Astrocyte (in vitro differentiated cells and primary cell): ENCODE measurements around the gene ZNG1A. TPM values are rescaled to one million over a fixed set of nuclear protein-coding genes. Genes with fewer than 3 reads are reported as not detected.
A peak's percentile ranks its signal among the peaks of the same experiment; 100 is the strongest.

ENCODE experiments used
- DNase-seq: peaks from one replicate; pipeline ENCODE4 v3.0.0-alpha.2; 2010; ENCODE audit warnings: low read depth
- FAIRE-seq: peaks from 2 replicates; lab custom pipeline; 2011; peaks lifted over from hg19 to GRCh38; lab: Jason Lieb, UNC
- H2AFZ ChIP-seq: 2 replicates; pipeline ENCODE4 v1.6.0; 2012; ENCODE audit warnings: low read depth, low read length, inconsistent platforms
- H3K27ac ChIP-seq: 2 replicates; pipeline ENCODE4 v1.5.1; 2011; ENCODE audit warnings: low read depth, low read length, inconsistent platforms
- H3K27me3 ChIP-seq: 2 replicates; pipeline ENCODE4 v1.6.0; 2011; ENCODE audit warnings: low read length, inconsistent platforms; ENCODE audit not compliant: insufficient read depth
- H3K36me3 ChIP-seq: 2 replicates; pipeline ENCODE4 v1.5.1; 2011; ENCODE audit warnings: low read length, inconsistent platforms; ENCODE audit not compliant: insufficient read depth
- H3K4me1 ChIP-seq: 2 replicates; pipeline ENCODE4 v1.5.1; 2011; ENCODE audit warnings: low read length, inconsistent platforms; ENCODE audit not compliant: insufficient read depth
- H3K4me2 ChIP-seq: 2 replicates; pipeline ENCODE4 v1.6.0; 2012; ENCODE audit warnings: low read length, inconsistent platforms
- H3K4me3 ChIP-seq: 2 replicates; pipeline ENCODE4 v1.5.1; 2011; ENCODE audit warnings: low read depth, mild to moderate bottlenecking, low read length, inconsistent platforms; ENCODE audit not compliant: insufficient read depth
- H3K79me2 ChIP-seq: 2 replicates; pipeline ENCODE4 v1.6.0; 2012; ENCODE audit warnings: mild to moderate bottlenecking, low read length, inconsistent platforms; ENCODE audit not compliant: insufficient read depth
- H3K9ac ChIP-seq: 2 replicates; pipeline ENCODE4 v1.6.0; 2012; ENCODE audit warnings: mild to moderate bottlenecking, low read length, inconsistent platforms
- H3K9me3 ChIP-seq: 2 replicates; pipeline ENCODE4 v1.5.1; 2012; ENCODE audit warnings: low read depth, mild to moderate bottlenecking, low read length, inconsistent platforms; ENCODE audit not compliant: insufficient read depth
- H4K20me1 ChIP-seq: 2 replicates; pipeline ENCODE4 v1.6.0; 2012; ENCODE audit warnings: low read length, inconsistent platforms; ENCODE audit not compliant: insufficient read depth
- H3K27ac Mint-ChIP-seq: one replicate; pipeline ENCODE4 v1.8.0; 2021; ENCODE audit warnings: mild to moderate bottlenecking, mixed read lengths; ENCODE audit not compliant: unreplicated experiment
- H3K27me3 Mint-ChIP-seq: one replicate; pipeline ENCODE4 v1.8.0; 2021; ENCODE audit warnings: low read depth, mixed read lengths; ENCODE audit not compliant: unreplicated experiment
- H3K36me3 Mint-ChIP-seq: one replicate; pipeline ENCODE4 v1.8.0; 2021; ENCODE audit warnings: low read depth, mixed read lengths; ENCODE audit not compliant: unreplicated experiment
- H3K4me1 Mint-ChIP-seq: one replicate; pipeline ENCODE4 v1.8.0; 2021; ENCODE audit warnings: low read depth, mixed read lengths; ENCODE audit not compliant: unreplicated experiment
- H3K4me3 Mint-ChIP-seq: one replicate; pipeline ENCODE4 v1.8.0; 2021; ENCODE audit warnings: mild to moderate bottlenecking, moderate library complexity, mixed read lengths; ENCODE audit not compliant: unreplicated experiment
- H3K9me3 Mint-ChIP-seq: one replicate; pipeline ENCODE4 v1.8.0; 2021; ENCODE audit warnings: mild to moderate bottlenecking, mixed read lengths; ENCODE audit not compliant: unreplicated experiment
- EZH2 ChIP-seq: IDR thresholded peaks from 2 replicates; pipeline ENCODE4 v1.6.1; 2012; ENCODE audit warnings: mild to moderate bottlenecking, low read length, inconsistent platforms; ENCODE audit not compliant: insufficient read depth
- total RNA-seq: library from RNA; stranded (reverse); gene quantifications from 2 replicates; pipeline ENCODE4 v1.2.1, GENCODE V29; 2021
- TF ChIP-seq, protein P1 (sequence below): IDR thresholded peaks from 2 replicates; pipeline ENCODE4 v1.5.1; 2011; ENCODE audit warnings: low read depth, mild to moderate bottlenecking, inconsistent platforms, low read length, moderate library complexity; ENCODE audit not compliant: insufficient read depth

The ZNG1A gene
- total RNA-seq, 1 donor from 2014 or later, result 49.4 TPM

DNA sequence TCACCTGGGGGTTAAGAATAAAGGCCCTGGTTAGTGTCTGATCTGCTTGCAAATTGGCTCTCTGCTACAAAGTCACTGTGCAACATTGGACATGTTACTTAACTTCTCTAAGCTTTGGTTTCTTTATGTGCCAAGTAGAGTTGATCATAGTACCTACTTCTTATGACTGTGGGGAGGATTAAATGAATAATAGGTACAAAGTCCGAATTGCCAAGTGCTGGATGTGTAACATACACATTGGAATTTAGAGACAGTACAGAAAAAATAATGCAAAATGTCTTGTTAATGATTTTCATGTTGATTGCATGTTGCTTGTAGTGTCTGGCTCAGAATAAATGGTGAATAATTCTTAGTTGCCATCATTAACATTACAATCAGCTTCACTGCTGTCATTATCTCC lies 38.0 kb upstream of the ZNG1A start:
- TF ChIP-seq, protein P1, sequence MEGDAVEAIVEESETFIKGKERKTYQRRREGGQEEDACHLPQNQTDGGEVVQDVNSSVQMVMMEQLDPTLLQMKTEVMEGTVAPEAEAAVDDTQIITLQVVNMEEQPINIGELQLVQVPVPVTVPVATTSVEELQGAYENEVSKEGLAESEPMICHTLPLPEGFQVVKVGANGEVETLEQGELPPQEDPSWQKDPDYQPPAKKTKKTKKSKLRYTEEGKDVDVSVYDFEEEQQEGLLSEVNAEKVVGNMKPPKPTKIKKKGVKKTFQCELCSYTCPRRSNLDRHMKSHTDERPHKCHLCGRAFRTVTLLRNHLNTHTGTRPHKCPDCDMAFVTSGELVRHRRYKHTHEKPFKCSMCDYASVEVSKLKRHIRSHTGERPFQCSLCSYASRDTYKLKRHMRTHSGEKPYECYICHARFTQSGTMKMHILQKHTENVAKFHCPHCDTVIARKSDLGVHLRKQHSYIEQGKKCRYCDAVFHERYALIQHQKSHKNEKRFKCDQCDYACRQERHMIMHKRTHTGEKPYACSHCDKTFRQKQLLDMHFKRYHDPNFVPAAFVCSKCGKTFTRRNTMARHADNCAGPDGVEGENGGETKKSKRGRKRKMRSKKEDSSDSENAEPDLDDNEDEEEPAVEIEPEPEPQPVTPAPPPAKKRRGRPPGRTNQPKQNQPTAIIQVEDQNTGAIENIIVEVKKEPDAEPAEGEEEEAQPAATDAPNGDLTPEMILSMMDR, result no peak
- no peak for TF ChIP-seq EZH2
- no peak overlapping the region for H3K4me3 Mint-ChIP-seq
- no peak overlapping the region for H3K27ac ChIP-seq
- no peaks in the 10 kb centered on the region for H3K4me1 Mint-ChIP-seq
- no peak overlapping the region for H2AFZ ChIP-seq
- no peaks in the 10 kb centered on the region for H4K20me1 ChIP-seq
- peaks cover 25% of the 10 kb centered on the region for H3K27me3 ChIP-seq
- no peaks in the 10 kb centered on the region for H3K79me2 ChIP-seq
- peaks cover 12% of the 10 kb centered on the region for H3K27me3 Mint-ChIP-seq
- no peak overlapping the region for H3K9ac ChIP-seq
- H3K9me3 ChIP-seq, result no peaks in the 10 kb centered on the region
- no peak for FAIRE-seq
- no peaks in the 10 kb centered on the region for H3K9me3 Mint-ChIP-seq
- H3K36me3 ChIP-seq, result no peaks in the 10 kb centered on the region
- no peaks in the 10 kb centered on the region for H3K4me1 ChIP-seq
- H3K36me3 Mint-ChIP-seq, result no peaks in the 10 kb centered on the region
- DNase-seq, result no peak
- no peak overlapping the region for H3K27ac Mint-ChIP-seq
- no peak overlapping the region for H3K4me2 ChIP-seq
- H3K4me3 ChIP-seq, result no peak overlapping the region

GRCh38 chr9:215631-216155 lies 36.8 kb upstream of the ZNG1A start:
- no peaks in the 10 kb centered on the region for H3K36me3 Mint-ChIP-seq
- peak overlapping the region; percentile 83 for H3K4me3 Mint-ChIP-seq
- H3K4me3 ChIP-seq, result no peak overlapping the region
- no peak overlapping the region for H3K9ac ChIP-seq
- no peak overlapping the region for H3K27ac Mint-ChIP-seq
- no peaks in the 10 kb centered on the region for H3K36me3 ChIP-seq
- no peaks in the 10 kb centered on the region for H3K4me1 Mint-ChIP-seq
- no peak for DNase-seq
- H3K9me3 Mint-ChIP-seq, result no peaks in the 10 kb centered on the region
- H3K4me2 ChIP-seq, result peak overlapping the region; percentile 82
- FAIRE-seq, result no peak
- H3K9me3 ChIP-seq, result no peaks in the 10 kb centered on the region
- H3K4me1 ChIP-seq, result no peaks in the 10 kb centered on the region
- no peak overlapping the region for H3K27ac ChIP-seq
- no peak overlapping the region for H2AFZ ChIP-seq
- H4K20me1 ChIP-seq, result no peaks in the 10 kb centered on the region
- no peaks in the 10 kb centered on the region for H3K79me2 ChIP-seq
- H3K27me3 ChIP-seq, result peaks cover 25% of the 10 kb centered on the region
- no peak for TF ChIP-seq EZH2
- TF ChIP-seq, protein P1, result no peak
- H3K27me3 Mint-ChIP-seq, result peaks cover 12% of the 10 kb centered on the region
